Lower leg skin (tissue), 4 donors: Measurements from ENCODE around the gene ACKR4. TPM values are rescaled to one million over a fixed set of nuclear protein-coding genes. Genes with fewer than 3 reads are reported as not detected.

Source experiments
- DNase-seq, 2 donors: peaks; one replicate each; pipeline ENCODE4 v3.0.0-alpha.2; 2019; ENCODE audit warnings: low spot score in 2 of 2
- H3K4me3 ChIP-seq: fragments of 200-600 bp; sonication (generic); 2 replicates; pipeline ENCODE4 v1.5.1; 2017; ENCODE audit warnings: mild to moderate bottlenecking, low read depth; ENCODE audit not compliant: poor library complexity, severe bottlenecking
- CTCF ChIP-seq, 3 donors: fragments of 450-650 bp; IDR thresholded peaks; one replicate each; pipeline ENCODE4 v1.5.1; 2016; ENCODE audit warnings: antibody characterized with exemption in 3 of 3, mild to moderate bottlenecking in 3 of 3, moderate library complexity in 2 of 3
- POLR2A ChIP-seq, 2 donors: fragments of 450-650 bp; IDR thresholded peaks; one replicate each; pipeline ENCODE4 v1.6.1; 2016 to 2017; ENCODE audit warnings: antibody characterized with exemption in 2 of 2, mild to moderate bottlenecking in 1 of 2, moderate library complexity in 1 of 2
- WGBS, 2 donors: methylation state at CpG; one replicate each; pipeline ENCODE4 v1.1.5; 2018; 5-methylcytosine and 5-hydroxymethylcytosine counted together
- intact Hi-C: fragments of 100-400 bp; cut with DNase I; formaldehyde crosslinking; loops from one replicate; pipeline ENCODE4 v1.15.0; 2023; ENCODE audit warnings: low total_unique reads
- total RNA-seq, 4 donors: library from RNA; depleted of rRNA; stranded (reverse); fragments of >200 nt; gene quantifications; one replicate each; pipeline ENCODE4 v1.1.0, GENCODE V29; 2016

Gene ACKR4
- total RNA-seq, 4 donors from 2014 or later: 1.8 to 5.6 (median 4.9) TPM

GRCh38 chr3:132587401-132587800, 9.7 kb upstream of the ACKR4 start:
- intact Hi-C loops: no loop called here
- TF ChIP-seq POLR2A (IDR thresholded peaks at IDR 0.05) (no peak), CTCF (IDR thresholded peaks at IDR 0.05) (no peak)
- no peak for DNase-seq
- 74 to 81% methylated on average over 1 of the region's 1 CpG for WGBS, 2 donors
- no peak overlapping the region for H3K4me3 ChIP-seq

GRCh38 chr3:132592216-132592615, 4.9 kb upstream of the ACKR4 start:
- H3K4me3 ChIP-seq: no peak overlapping the region
- DNase-seq: no peak
- TF ChIP-seq POLR2A (IDR thresholded peaks at IDR 0.05) (no peak), CTCF (IDR thresholded peaks at IDR 0.05) (no peak)
- intact Hi-C loops: no loop called here

- no peak for DNase-seq
- intact Hi-C loops: no loop called here
- WGBS, 2 donors: 26 to 29% methylated on average over 1 of the region's 1 CpG
- H3K4me3 ChIP-seq: no peak overlapping the region
- no peak for TF ChIP-seq CTCF (IDR thresholded peaks at IDR 0.05)
- TF ChIP-seq POLR2A (IDR thresholded peaks at IDR 0.05): no peak
Measured at GRCh38 chr3:132593241-132593946, 3.7 kb upstream of the ACKR4 start.

GRCh38 chr3:132593947-132594323, 3.1 kb upstream of the ACKR4 start:
- intact Hi-C loops: no loop called here
- no peak for DNase-seq

GRCh38 chr3:132594498-132594897, 2.6 kb upstream of the ACKR4 start:
- DNase-seq: no peak
- TF ChIP-seq POLR2A (IDR thresholded peaks at IDR 0.05): no peak
- no peak for TF ChIP-seq CTCF (IDR thresholded peaks at IDR 0.05)
- intact Hi-C loops: no loop called here
- H3K4me3 ChIP-seq: no peak overlapping the region

More at GRCh38 chr3:132593947-132594323, 3.1 kb upstream of the ACKR4 start:
- 27 to 28% methylated on average over 3 of the region's 3 CpGs for WGBS, 2 donors
- TF ChIP-seq POLR2A (IDR thresholded peaks at IDR 0.05): no peak
- TF ChIP-seq CTCF (IDR thresholded peaks at IDR 0.05): no peak
- H3K4me3 ChIP-seq: no peak overlapping the region

- TF ChIP-seq POLR2A (IDR thresholded peaks at IDR 0.05) (no peak), CTCF (IDR thresholded peaks at IDR 0.05) (no peak)
- no peak overlapping the region for H3K4me3 ChIP-seq
- intact Hi-C loops: no loop called here
- no peak for DNase-seq
Measured at GRCh38 chr3:132595014-132595413, 2.1 kb upstream of the ACKR4 start.
